ENCODE measurements around the gene ASB8.

DNA sequence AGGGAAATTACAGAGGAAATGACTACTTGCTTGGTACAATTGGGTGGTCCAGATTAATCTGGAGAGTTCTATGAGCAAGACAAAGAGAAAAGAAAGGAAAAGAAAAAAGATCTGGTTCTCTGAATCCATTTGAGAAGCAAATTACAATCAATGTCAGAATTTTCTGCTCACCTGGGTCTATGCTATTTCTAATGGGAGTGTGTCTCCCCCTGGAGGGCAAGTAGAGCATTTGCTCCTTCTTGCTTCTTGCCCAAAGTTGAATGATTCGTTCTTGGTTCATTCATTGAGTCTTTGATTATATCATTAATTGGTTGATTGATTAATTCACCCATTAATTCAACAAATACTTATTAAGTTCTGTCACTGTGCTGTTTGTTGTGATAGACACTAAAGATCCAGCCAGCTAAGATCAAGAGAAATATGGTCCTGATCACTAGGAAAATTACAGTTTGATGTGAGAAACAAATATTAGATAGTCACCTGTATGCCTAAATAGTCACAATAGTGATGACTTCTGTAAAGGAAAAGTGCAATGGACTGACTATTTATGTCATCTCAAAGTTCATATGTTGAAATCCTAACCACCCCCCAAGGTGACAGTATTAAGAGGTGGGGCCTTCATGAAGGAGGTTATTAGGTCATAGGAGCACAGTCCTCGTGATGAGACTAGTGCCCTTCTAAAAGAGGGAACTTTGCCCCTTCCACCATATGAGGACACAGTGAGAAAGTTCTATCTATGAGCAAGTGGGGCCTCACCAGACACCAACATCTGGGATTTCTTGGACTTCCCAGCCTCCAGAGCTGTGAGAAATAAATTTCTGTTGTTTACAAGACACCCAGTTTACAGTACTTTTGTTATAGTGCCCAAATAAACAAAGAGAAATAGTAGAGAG lies 8.0 kb upstream of the ASB8 start:
- no peak for TF ChIP-seq POLR2AphosphoS5 (IDR thresholded peaks at IDR 0.05; ENCODE audit: low read depth, low read length)
- no peak for TF ChIP-seq POLR2A (IDR thresholded peaks at IDR 0.05; ENCODE audit: low read depth, low read length)
- TF ChIP-seq SPI1 (IDR thresholded peaks at IDR 0.05; ENCODE audit: low read depth, low read length), result no peak
- TF ChIP-seq TAF1 (IDR thresholded peaks at IDR 0.05; ENCODE audit: low read depth, low read length), result no peak

Data from GM12891 (cell line).